Measurements from ENCODE around the gene RBP5.
A peak's percentile ranks its signal among the peaks of the same experiment; 100 is the strongest.

Gene RBP5

GRCh38 chr12:7081037-7081436 lies 47.7 kb downstream of the RBP5 start:
- DNase-seq (ENCODE audit: low read depth), result no peak
- no peak overlapping the region for H3K4me3 ChIP-seq (ENCODE audit: low read length)
- TF ChIP-seq CTCF (IDR thresholded peaks at IDR 0.05; ENCODE audit: insufficient read depth, low read depth, low read length, missing control alignments), result no peak

- no peak for TF ChIP-seq CTCF (IDR thresholded peaks at IDR 0.05; ENCODE audit: insufficient read depth, low read depth, low read length, missing control alignments)
- H3K4me3 ChIP-seq (ENCODE audit: low read length), result no peak overlapping the region
- peak; percentile 88 for DNase-seq (ENCODE audit: low read depth)
Measured at GRCh38 chr12:7079826-7080125, 48.9 kb downstream of the RBP5 start.

- DNase-seq (ENCODE audit: low read depth), result no peak
- no peak overlapping the region for H3K4me3 ChIP-seq (ENCODE audit: low read length)
- no peak for TF ChIP-seq CTCF (IDR thresholded peaks at IDR 0.05; ENCODE audit: insufficient read depth, low read depth, low read length, missing control alignments)
Measured at GRCh38 chr12:7078163-7078562, 50.5 kb downstream of the RBP5 start.

- TF ChIP-seq CTCF (IDR thresholded peaks at IDR 0.05; ENCODE audit: insufficient read depth, low read depth, low read length, missing control alignments), result no peak
- no peak overlapping the region for H3K4me3 ChIP-seq (ENCODE audit: low read length)
- no peak for DNase-seq (ENCODE audit: low read depth)
Measured at GRCh38 chr12:7076493-7076892, 52.2 kb downstream of the RBP5 start.

- no peak overlapping the region for H3K4me3 ChIP-seq (ENCODE audit: low read length)
- DNase-seq (ENCODE audit: low read depth), result peak; percentile 60
- no peak for TF ChIP-seq CTCF (IDR thresholded peaks at IDR 0.05; ENCODE audit: insufficient read depth, low read depth, low read length, missing control alignments)
Measured at GRCh38 chr12:7075939-7076338, 52.8 kb downstream of the RBP5 start.

- no peak overlapping the region for H3K4me3 ChIP-seq (ENCODE audit: low read length)
- no peak for TF ChIP-seq CTCF (IDR thresholded peaks at IDR 0.05; ENCODE audit: insufficient read depth, low read depth, low read length, missing control alignments)
- no peak for DNase-seq (ENCODE audit: low read depth)
Measured at GRCh38 chr12:7075518-7075917, 53.2 kb downstream of the RBP5 start.

GRCh38 chr12:7073946-7074345 lies 54.7 kb downstream of the RBP5 start:
- no peak for DNase-seq (ENCODE audit: low read depth)
- TF ChIP-seq CTCF (IDR thresholded peaks at IDR 0.05; ENCODE audit: insufficient read depth, low read depth, low read length, missing control alignments), result no peak
- no peak overlapping the region for H3K4me3 ChIP-seq (ENCODE audit: low read length)
